Keratinocyte (primary cell): ENCODE results near the gene C1RL.

Experiments
- CTCF ChIP-seq, 3 experiments: IDR thresholded peaks in 1 of 3; conservative IDR thresholded peaks in 1 of 3; optimal IDR thresholded peaks in 1 of 3; 2 replicates in 2 of 3; 3 replicates in 1 of 3; pipeline versions ENCODE3 to v1.5.1; 2011; ENCODE audit warnings: low read length in 3 of 3, mild to moderate bottlenecking in 3 of 3, moderate library complexity in 2 of 3, control low read depth in 1 of 3, inconsistent platforms in 1 of 3; ENCODE audit not compliant: insufficient read depth in 2 of 3; ENCODE audit errors: extremely low read depth in 1 of 3
- EZH2 ChIP-seq: IDR thresholded peaks from one replicate; pipeline ENCODE4 v1.6.1; 2012; ENCODE audit warnings: inconsistent platforms, mild to moderate bottlenecking, low read length, moderate library complexity

DNA sequence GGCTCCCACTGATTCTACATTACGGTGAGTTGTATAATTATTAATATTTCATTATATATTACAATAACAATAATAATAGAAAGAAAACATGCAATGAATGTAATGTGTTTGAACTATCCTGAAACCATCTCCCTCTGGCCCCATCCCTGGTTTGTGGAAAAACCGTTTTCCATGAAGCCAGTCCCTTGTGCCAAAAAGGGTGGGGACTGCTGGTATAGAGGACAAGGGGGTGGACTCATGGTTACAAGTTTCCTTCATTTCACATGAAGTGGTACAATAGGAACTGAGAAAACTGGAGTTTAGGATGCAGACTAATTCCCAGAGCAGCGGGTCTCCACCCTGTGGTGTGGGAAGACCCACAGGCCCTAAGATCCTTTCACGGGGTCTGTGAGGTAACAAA, 3.0 kb upstream of the C1RL start:
- TF ChIP-seq CTCF (optimal IDR thresholded peaks at IDR 0.05 in 1 of 3, IDR thresholded peaks at IDR 0.05 in 1 of 3, conservative IDR thresholded peaks at IDR 0.05 in 1 of 3; ENCODE audit: extremely low read depth in 1 of 3, insufficient read depth in 2 of 3, low read length in 3 of 3) = no peak
- TF ChIP-seq EZH2 = no peak
